SH-SY5Y (cell line): Measurements from ENCODE around the gene ADAMTS17.

Experiments used
- GATA2 ChIP-seq: IDR thresholded peaks from 2 replicates; pipeline ENCODE4 v1.6.1; 2011; ENCODE audit warnings: mild to moderate bottlenecking, low read depth, low read length
- GATA3 ChIP-seq: IDR thresholded peaks from 2 replicates; pipeline ENCODE4 v1.6.1; 2011; ENCODE audit warnings: low read depth, mild to moderate bottlenecking, low read length, moderate library complexity

GRCh38 chr15:100285641-100286295 is 56.0 kb downstream of the ADAMTS17 start:
- TF ChIP-seq GATA2 (no peak), GATA3 (no peak)
